Astrocyte (in vitro differentiated cells and primary cell): ENCODE measurements around the gene TIA1.

Experiments used
- CTCF ChIP-seq: IDR thresholded peaks from 2 replicates; pipeline ENCODE4 v1.5.1; 2011; ENCODE audit warnings: low read depth, mild to moderate bottlenecking, inconsistent platforms, low read length, moderate library complexity; ENCODE audit not compliant: insufficient read depth
- EZH2 ChIP-seq: IDR thresholded peaks from 2 replicates; pipeline ENCODE4 v1.6.1; 2012; ENCODE audit warnings: mild to moderate bottlenecking, low read length, inconsistent platforms; ENCODE audit not compliant: insufficient read depth

DNA sequence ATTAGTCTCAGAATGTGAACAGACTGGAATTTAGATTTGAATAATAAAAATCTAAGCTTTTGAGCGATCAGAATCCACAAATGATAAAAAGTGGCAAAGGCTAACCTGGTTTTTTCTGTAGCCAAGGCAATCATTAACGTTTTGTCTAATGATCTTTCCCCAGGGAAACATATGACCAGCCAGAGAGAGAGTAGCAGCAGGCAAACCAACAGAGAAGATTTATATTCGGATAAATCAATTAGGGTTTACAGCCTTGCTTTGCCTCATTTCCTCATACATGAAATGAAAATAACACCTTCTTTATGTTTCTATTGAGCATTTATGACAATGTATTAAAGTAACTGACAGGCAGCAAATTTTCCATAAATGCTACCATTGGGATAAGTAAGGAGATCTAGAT, 14.5 kb downstream of the TIA1 start:
- TF ChIP-seq CTCF (no peak), EZH2 (no peak)
